Measurements from ENCODE around the gene KLF13. TPM values are rescaled to one million over a fixed set of nuclear protein-coding genes. Genes with fewer than 3 reads are reported as not detected.

KLF13 gene
- total RNA-seq, 1 experiment from 2014 or later, result 78.6 TPM

- no TSS peak for BruUV-seq (replicated peaks)
- CTCF ChIA-PET, result interaction anchor here (0.6 kb wide), 1 partner anchor 18 kb away, joined by 3 read pairs; no protein-coding TSS in a partner anchor
- TF ChIP-seq POLR2AphosphoS5 (IDR thresholded peaks at IDR 0.05; ENCODE audit: low read depth, low read length) (no peak), REST (IDR thresholded peaks at IDR 0.05; ENCODE audit: insufficient read depth in 1 of 2, low read depth in 2 of 2, low read length in 1 of 2) (no peak), SIN3A (IDR thresholded peaks at IDR 0.05; ENCODE audit: borderline replicate concordance, insufficient read depth, low read depth, low read length) (no peak), TCF7L2 (IDR thresholded peaks at IDR 0.05; ENCODE audit: low read depth, low read length) (no peak), CTCF (IDR thresholded peaks at IDR 0.05) (no peak)
- intact Hi-C loops (cut with micrococcal nuclease; ENCODE audit: unreplicated experiment), result no loop called here
- POLR2A ChIA-PET, result no interaction called here
- Histone ChIP-seq H3K27me3 (ENCODE audit: control insufficient read depth, insufficient read depth, low read length) (no peaks in the 10 kb centered on the region), H3K27ac (ENCODE audit: low read length) (no peak overlapping the region), H3K9me3 (ENCODE audit: control insufficient read depth, insufficient read depth, low read depth, low read length) (no peaks in the 10 kb centered on the region), H3K36me3 (ENCODE audit: control insufficient read depth, insufficient read depth, low read length) (no peaks in the 10 kb centered on the region), H3K4me1 (ENCODE audit: control insufficient read depth, insufficient read depth, low read length) (peaks cover 6% of the 10 kb centered on the region; the same call in 1 of the 2 replicates), H3K4me3 (ENCODE audit: low read depth in 2 of 2, low read length in 2 of 2) (no peak overlapping the region)
- DNase-seq (ENCODE audit: low read depth, low spot score) (no peak), ATAC-seq (no peak)
- in situ Hi-C loops (cut with HindIII; ENCODE audit: low pct_unique_long_range_greater_than_20kb, low sequenced_read_pairs), result no loop called here
These were observed 57.9 kb downstream of the KLF13 start for GRCh38 chr15:31384568-31384967.

GRCh38 chr15:31385736-31386135 is 59.1 kb downstream of the KLF13 start:
- H3K27ac ChIP-seq (ENCODE audit: low read length), result no peak overlapping the region
- DNase-seq (ENCODE audit: low read depth, low spot score) (no peak), ATAC-seq (no peak)
- BruUV-seq (replicated peaks), result no TSS peak
- POLR2A ChIA-PET, result no interaction called here
- H3K27me3 ChIP-seq (ENCODE audit: control insufficient read depth, insufficient read depth, low read length), result no peaks in the 10 kb centered on the region
- in situ Hi-C loops (cut with HindIII; ENCODE audit: low pct_unique_long_range_greater_than_20kb, low sequenced_read_pairs), result no loop called here
- TF ChIP-seq TCF7L2 (IDR thresholded peaks at IDR 0.05; ENCODE audit: low read depth, low read length) (no peak), CTCF (IDR thresholded peaks at IDR 0.05) (no peak), REST (IDR thresholded peaks at IDR 0.05; ENCODE audit: insufficient read depth in 1 of 2, low read depth in 2 of 2, low read length in 1 of 2) (no peak), SIN3A (IDR thresholded peaks at IDR 0.05; ENCODE audit: borderline replicate concordance, insufficient read depth, low read depth, low read length) (no peak), POLR2AphosphoS5 (IDR thresholded peaks at IDR 0.05; ENCODE audit: low read depth, low read length) (no peak)
- intact Hi-C loops (cut with micrococcal nuclease; ENCODE audit: unreplicated experiment), result no loop called here
- no peaks in the 10 kb centered on the region for H3K36me3 ChIP-seq (ENCODE audit: control insufficient read depth, insufficient read depth, low read length)
- no peaks in the 10 kb centered on the region for H3K9me3 ChIP-seq (ENCODE audit: control insufficient read depth, insufficient read depth, low read depth, low read length)
- H3K4me1 ChIP-seq (ENCODE audit: control insufficient read depth, insufficient read depth, low read length), result peaks cover 6% of the 10 kb centered on the region; the same call in 1 of the 2 replicates
- CTCF ChIA-PET, result no interaction called here
- no peak overlapping the region for H3K4me3 ChIP-seq (ENCODE audit: low read depth in 2 of 2, low read length in 2 of 2)
